Superior temporal gyrus (tissue), 1 donor: ENCODE measurements around the gene SPACA5.
"Not testable (repeated sequence)": the region's sequence is repeated elsewhere in the genome, so short reads cannot be mapped to it uniquely, and the experiment has no call there.

Experiments used
- DNase-seq: peaks from one replicate; pipeline ENCODE4 v3.0.0-alpha.2; 2016; ENCODE audit errors: extremely low spot score

Gene SPACA5

DNA sequence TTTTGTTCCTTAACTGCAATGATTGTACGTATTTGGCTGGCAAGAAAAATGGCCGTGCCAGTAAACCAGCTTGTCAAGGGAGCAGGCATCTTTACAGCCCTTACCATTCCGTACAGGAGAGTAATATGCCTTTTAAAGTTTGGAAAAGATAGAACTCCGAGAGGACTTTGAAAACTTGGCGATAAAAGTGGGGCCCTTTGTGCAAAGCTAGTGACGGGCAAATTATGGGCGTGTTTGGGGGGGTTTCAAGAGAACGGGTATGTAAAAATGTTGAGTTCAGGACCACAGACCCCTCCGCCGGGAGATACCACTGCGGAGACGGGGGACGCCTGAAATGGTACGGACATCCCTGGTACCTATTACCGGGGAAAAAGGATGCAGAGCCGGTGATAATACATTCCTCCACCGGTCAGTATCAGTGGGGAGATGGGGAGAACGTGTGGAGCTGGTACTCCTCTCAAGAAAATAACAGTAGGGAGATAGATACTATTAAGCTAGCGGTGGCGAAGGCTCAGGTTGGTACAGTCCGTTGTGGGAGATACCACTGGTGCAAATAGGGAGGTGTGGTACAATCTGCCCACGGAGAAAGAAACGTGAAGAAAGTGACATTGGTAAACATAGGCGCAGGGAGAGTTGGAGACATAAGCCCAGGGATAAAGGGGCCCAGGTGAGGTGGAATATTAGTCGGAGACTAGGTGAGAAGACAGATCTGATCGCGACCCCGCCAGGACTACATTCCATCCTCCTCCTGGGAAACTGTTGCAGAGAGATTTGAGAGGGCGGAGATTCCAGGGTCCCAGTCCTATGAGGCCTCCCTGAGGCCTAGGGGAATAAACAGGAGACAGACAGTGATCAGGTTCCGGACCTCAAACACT, 14.5 kb downstream of the SPACA5 start:
- DNase-seq: peak; percentile 80

DNA sequence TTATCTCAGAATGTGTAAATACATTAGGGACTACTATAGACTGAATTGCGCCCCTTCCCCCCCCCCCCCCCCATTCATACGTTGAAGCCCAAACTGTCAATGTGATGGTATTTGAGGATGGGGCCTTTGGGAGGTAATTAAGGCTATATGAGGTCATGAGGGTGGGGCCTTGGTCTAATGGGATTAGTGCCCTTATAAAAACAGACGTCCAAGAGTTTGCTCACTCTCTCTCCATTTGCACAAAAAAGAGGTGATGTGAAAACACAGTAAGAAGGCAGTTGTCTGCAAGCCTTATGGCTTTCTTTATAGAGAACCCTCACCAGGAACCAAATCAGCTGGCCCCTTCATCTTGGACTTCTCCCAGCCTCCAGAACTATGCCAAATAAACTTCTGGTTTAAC, 15.3 kb downstream of the SPACA5 start:
- DNase-seq: no peak

DNA sequence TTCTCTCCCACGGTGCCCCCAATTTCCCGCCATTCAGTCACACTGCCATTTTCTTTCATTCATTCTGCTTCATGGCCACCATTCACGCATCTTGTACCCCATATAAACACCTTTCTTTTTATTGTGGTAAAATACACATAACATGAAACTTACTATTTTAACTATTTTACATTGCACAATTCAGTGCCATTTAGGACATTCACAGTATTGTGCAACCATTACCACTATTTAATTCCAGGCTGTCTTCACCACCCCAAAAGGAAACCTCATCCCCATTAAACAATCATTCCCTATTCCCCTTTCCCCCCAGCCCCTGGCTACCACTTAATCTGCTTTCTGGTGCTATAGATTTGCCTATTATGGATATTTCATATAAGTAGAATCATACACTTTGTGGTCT, 15.9 kb downstream of the SPACA5 start:
- no peak for DNase-seq

DNA sequence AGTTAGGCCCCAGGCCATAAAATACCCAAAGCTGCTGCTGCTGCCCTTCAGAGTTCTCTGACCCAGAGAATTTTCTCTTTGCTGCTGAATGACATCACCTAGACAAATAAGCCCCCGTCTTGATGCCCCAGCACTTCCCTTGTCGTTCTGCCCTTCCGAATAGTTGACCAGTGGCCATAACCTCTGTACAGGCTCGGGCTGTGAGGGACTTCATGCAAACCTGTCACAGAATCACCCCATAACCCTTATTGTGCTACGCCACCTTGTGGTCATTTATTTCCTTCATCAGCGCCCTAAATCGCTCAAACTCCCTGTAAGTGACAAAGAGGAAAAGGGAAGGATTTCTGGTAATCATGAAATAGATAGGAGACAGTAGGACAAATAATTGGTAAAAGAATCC, 18.8 kb downstream of the SPACA5 start:
- peak; percentile 87 for DNase-seq

DNA sequence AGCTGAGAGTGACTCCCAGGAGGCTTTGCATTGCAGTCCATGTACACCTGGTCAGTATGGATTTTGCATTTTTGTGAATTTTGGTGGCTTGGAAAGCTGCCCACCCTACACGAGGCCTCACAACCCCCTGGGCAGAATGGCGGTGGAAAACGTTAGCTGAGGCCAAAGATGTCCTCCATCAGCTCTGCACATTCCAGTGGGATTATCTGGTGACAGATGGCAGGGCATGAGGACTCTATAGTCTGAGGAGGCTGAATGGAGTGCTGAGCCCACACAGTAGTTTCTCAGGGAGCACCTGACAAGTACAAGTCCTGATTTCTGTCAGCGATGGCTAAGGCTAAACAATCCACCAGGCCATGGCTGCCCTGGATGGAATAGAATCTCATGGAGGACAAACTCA, 20.8 kb downstream of the SPACA5 start:
- DNase-seq: not testable (repeated sequence)

DNA sequence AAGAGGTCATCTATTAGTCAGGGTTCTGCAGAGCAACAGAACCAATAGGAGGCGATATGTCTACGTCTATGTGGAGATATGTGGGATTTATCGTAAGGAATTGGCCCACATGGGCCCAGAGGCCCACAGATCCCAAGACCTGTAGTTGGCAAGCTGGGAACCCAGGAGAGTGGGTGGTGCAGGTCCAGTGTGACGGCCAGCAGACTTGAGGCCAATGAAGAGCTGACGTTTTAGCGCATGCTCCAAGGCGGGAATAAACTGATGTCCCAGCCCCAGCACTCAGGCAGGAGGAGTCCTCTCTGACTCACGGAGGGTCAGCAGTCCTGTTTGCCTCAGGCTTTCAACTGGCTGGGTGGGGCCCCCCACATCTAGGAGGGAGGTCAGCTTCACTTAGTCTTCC, 21.3 kb downstream of the SPACA5 start:
- no peak for DNase-seq

DNA sequence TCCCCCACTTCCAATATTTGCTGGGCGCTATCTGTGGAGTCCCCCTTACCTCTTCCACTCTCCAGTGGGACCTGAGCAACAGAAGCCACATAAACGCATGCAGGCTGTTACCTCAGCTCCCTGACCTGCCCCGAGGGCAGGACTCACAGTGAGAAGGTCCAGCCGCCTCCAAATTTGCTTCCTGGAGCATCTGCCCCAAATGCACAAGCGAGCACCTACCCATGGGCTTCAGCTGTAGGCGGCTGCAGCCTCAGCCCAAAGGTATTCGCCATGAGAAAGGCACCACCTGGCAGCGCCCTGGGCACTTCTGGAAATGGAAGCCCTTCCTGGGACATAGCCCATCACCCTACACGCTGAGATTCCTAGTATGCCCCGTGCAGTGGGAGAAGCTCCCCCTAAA, 23.4 kb downstream of the SPACA5 start:
- no peak for DNase-seq

DNA sequence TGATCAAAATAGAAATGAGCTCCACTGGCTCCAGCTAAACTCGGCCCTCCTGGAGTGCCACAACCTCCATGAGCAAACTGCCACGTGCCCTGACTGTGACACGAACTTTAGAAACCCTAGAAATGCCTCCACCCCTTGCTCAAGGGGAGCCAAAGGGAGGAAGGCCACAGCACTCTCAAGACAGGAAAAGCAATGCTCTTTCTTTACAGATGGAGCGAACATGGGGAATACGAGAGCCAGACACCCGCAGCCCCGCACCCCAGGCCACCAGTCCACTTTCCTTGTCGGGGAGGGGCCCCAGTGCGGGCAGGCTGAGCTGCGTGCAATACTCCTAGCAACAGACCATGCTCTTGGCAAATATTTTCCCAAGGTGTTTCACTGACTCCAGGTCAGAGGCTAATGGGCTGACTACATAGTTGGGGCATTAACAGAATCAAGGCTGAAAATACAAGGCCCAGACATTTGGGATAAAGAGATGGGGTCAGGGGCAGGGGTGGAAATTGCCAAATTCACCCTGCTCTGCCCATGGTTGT, 23.9 kb downstream of the SPACA5 start:
- not testable (repeated sequence) for DNase-seq

DNA sequence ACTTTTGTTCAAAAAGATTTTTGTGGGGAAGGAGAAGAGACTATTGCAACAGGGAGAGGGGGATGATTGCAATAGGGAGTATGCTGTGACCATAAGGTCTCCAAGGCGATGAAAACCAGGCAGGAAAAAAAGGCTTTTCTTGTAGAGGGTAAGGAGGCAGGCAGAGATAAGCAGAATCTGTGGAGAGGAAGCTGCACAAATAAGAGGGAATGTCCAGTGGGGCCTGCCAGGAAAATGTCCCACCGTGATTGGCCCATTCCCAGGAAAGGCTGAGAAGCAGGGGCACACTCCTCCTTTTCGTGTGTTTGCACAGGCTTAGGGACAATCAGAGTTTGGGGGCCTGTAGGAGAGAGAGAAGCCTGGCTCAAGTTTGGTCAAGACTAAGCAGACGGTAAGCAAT, 29.1 kb downstream of the SPACA5 start:
- DNase-seq: no peak

DNA sequence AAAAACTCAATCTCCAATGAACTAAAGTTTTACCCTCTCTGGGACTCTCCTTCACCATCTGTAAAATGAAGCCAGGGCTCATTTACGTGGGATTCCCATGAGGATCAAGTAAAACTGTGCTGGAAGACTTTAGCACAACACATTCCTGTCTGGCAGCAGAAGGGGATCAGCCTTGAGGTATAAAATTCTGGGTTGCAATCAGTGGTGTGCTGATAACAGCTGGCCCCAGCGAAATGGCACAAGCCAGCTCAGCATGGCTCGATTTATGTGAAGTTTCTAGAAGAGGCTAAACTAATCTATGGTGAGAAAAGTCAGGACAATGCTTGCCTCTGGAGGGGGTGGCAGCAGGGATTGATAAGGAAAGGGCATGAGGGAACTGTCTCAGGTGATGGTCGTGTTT, 36.3 kb downstream of the SPACA5 start:
- no peak for DNase-seq

DNA sequence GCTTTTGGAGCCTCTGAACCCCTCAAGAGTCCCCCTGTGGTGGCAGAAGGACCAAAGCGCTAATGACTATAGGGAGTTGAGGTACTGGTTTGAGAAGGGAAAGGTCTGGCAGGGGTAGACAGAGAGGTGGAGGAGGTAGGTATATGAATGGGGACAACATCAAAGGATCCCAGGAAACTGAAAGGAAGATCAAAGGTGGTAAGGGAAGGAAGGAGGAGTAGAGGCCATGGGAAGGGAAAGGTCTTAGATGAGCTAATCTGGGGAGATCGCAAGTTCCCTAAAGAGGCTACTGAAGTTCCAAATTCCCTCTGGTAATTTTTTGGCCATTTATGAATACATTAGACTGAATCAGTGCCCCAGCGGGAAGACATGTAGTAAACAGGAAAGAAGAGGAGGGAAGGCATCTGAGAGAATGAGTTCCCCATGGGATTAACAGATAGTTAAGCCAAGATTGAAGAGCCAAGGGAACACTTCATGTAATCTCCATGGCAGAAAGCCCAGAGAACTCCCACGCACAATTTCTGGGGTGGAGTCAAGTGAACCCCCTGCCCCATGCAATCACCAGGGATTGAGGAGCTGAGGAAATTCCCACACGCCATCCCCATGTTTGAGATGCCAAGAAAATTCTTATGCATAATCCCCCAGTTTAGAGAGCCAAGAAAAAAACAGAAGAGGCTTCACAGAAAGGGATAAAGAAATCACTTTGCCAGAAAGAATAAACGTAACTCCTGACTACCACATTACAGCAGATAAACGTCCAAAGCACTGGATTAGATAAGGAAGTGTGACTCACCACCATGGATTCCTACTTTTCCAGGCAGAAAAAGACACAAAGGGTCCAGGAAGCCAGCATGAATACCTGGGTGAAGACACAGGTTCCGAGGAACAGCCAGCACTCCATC, 38.9 kb downstream of the SPACA5 start:
- no peak for DNase-seq

DNA sequence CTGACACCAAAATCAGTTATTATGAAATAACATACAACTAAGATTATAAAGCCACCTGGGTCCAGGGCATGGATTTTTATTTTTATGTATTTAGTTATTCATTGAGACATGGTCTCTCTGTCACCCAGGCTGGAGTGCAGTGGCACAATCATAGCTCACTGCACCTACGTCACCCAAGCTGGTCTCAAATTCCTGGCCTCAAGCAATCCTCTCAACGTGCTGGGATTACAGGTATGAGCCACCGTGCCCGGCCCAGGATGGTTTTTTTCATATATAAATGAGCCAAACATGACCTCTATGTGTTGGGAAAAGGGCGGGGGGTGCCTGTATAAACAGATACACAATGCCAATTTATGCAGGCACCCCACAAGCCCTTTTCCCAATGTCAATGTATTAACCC, 40.1 kb downstream of the SPACA5 start:
- DNase-seq: no peak

DNA sequence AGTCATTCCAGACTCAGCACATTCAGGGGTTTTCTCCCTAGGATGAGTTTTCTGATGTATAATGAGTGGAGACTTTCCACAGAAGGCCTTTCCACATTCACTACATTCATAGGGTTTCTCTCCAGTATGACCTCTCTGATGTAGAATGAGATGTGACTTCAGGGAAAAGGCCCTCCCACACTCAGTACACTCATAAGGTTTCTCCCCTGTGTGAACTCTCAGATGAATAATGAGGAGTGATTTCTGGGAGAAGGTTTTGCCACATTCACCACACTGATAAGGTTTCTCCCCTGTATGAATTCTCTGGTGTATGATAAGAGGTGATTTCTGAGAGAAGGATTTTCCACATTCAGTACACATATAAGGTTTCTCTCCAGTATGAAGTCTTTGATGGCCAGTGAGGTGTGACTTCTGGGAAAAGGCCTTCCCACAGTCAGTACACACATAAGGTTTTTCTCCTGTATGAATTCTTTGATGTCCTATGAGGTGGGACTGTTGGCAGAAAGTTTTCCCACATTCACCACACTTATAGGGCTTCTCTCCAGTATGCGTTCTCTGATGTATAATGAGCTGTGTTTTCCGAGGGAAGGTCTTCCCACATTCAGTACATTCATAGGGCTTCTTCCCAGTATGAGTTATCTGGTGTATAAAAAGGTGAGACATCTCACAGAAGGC, 52.0 kb downstream of the SPACA5 start:
- no peak for DNase-seq

DNA sequence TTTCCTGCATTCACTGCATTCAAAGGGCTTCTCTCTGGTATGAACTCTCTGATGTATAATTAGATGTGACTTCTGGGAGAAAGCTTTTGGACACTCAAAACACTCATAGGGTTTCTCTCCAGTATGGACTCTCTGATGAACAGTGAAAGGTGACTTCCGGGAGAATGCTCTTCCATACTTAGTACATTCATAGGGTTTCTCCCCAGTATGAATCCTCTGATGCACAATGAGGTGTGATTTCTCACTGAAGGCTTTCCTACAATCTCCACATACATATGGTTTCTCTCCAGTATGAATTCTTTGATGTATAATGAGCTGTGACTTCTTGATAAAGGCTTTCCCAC, 52.5 kb downstream of the SPACA5 start:
- no peak for DNase-seq
